Prostate gland (tissue), 2 donors: ENCODE data around the gene ADD1. TPM values are rescaled to one million over a fixed set of nuclear protein-coding genes. Genes with fewer than 3 reads are reported as not detected.
A peak's percentile ranks its signal among the peaks of the same experiment; 100 is the strongest.

Source experiments
- DNase-seq: peaks from one replicate; pipeline ENCODE4 v3.0.0-alpha.2; 2019; ENCODE audit warnings: low spot score
- H3K27ac ChIP-seq, 2 donors: fragments of 200-600 bp; sonication (generic); 2 replicates each; pipeline ENCODE4 v1.5.1; 2017 to 2019
- H3K27me3 ChIP-seq: fragments of 200-600 bp; sonication (generic); replicated peaks from 2 replicates; pipeline ENCODE4 v1.5.1; 2019; ENCODE audit not compliant: insufficient read depth
- H3K36me3 ChIP-seq, 2 donors: fragments of 200-600 bp; sonication (generic); 1 replicate in 1 of 2; 2 replicates in 1 of 2; pipeline versions ENCODE4 v1.5.1 to v1.8.1; 2017 to 2019
- H3K4me1 ChIP-seq: fragments of 200-600 bp; sonication (generic); replicated peaks from 2 replicates; pipeline ENCODE4 v1.5.1; 2019
- H3K4me3 ChIP-seq, 2 donors: fragments of 200-600 bp; sonication (generic); 2 replicates each; pipeline ENCODE4 v1.5.1; 2017 to 2019
- H3K9me3 ChIP-seq: fragments of 200-600 bp; sonication (generic); 2 replicates; pipeline ENCODE4 v1.5.1; 2017
- POLR2A ChIP-seq: fragments of 450-650 bp; IDR thresholded peaks from one replicate; pipeline ENCODE4 v1.6.1; 2016; ENCODE audit warnings: antibody characterized with exemption, mild to moderate bottlenecking
- POLR2AphosphoS5 ChIP-seq: sonication (generic); formaldehyde crosslinking; IDR thresholded peaks from one replicate; pipeline ENCODE4 v1.6.1; 2017; ENCODE audit warnings: antibody characterized with exemption
- WGBS: methylation state at CpG from one replicate; pipeline ENCODE4 v1.1.5; 2018; 5-methylcytosine and 5-hydroxymethylcytosine counted together
- intact Hi-C: fragments of 100-400 bp; cut with DNase I; formaldehyde crosslinking; loops from one replicate; pipeline ENCODE4 v1.14.2; 2022
- total RNA-seq, 2 donors: library from RNA; depleted of rRNA; stranded (reverse); fragments of >200 nt; gene quantifications; one replicate each; pipeline ENCODE4 v1.1.0, GENCODE V29; 2016
- TF ChIP-seq, protein P1 (sequence below), 4 experiments: fragments of 200-600 bp in 2 of 4; fragments of 450-650 bp in 2 of 4; sonication (generic) in 2 of 4; IDR thresholded peaks; 1 replicate in 3 of 4; 2 replicates in 1 of 4; pipeline ENCODE4 v1.5.1; 2016 to 2019; ENCODE audit warnings: antibody characterized with exemption in 4 of 4, mild to moderate bottlenecking in 2 of 4, moderate library complexity in 2 of 4

Gene ADD1
- total RNA-seq, 2 donors from 2014 or later = 164 to 321 TPM

DNA sequence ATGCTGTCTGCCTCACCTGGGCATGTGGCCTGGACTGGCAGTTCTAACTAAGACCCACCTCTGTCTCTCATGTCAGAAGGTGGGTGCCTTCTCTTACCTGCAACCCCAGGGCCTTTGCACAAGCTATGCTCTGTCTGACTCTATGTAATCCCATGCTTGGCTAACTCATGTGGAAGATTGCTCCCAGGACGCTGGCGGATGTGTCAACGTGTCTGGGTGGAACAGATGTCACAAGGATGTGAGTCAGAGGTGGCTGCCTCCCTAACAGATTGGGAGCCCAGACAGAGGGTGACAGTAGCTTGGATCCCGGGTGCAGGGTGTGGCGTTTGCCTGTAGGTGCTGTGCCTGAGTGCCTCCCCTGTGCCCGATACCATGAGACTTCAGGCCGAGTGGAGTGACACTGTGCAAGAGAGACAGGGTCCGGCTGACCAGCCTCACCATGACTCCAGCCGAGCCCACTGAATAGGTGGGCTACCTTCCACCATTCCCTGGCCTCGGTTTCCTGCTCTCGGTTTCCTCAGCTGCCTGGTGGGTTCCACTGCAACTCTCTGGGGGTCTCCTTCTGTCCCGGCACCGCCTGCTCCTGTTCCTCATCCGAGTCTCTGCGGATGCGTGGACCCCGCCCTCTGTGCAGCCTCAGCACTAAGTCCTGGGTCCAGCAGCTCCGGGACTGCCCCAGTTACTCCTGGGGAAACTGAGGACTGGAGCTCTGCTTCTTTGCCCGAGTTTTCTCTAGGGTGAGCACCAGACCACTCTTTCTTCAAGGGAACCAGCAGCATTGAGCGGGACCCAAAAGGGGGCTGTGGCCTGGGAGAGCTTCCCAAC lies 39.8 kb upstream of the ADD1 start:
- Histone ChIP-seq H3K27ac (no peak overlapping the region), H3K4me1 (peaks cover 40% of the 10 kb centered on the region), H3K4me3 (no peak overlapping the region), H3K36me3 (no peaks in the 10 kb centered on the region), H3K9me3 (no peaks in the 10 kb centered on the region), H3K27me3 (no peaks in the 10 kb centered on the region)
- DNase-seq = no peak
- no peak for TF ChIP-seq POLR2A
- no peak for TF ChIP-seq POLR2AphosphoS5
- TF ChIP-seq, protein P1, sequence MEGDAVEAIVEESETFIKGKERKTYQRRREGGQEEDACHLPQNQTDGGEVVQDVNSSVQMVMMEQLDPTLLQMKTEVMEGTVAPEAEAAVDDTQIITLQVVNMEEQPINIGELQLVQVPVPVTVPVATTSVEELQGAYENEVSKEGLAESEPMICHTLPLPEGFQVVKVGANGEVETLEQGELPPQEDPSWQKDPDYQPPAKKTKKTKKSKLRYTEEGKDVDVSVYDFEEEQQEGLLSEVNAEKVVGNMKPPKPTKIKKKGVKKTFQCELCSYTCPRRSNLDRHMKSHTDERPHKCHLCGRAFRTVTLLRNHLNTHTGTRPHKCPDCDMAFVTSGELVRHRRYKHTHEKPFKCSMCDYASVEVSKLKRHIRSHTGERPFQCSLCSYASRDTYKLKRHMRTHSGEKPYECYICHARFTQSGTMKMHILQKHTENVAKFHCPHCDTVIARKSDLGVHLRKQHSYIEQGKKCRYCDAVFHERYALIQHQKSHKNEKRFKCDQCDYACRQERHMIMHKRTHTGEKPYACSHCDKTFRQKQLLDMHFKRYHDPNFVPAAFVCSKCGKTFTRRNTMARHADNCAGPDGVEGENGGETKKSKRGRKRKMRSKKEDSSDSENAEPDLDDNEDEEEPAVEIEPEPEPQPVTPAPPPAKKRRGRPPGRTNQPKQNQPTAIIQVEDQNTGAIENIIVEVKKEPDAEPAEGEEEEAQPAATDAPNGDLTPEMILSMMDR (IDR thresholded peaks at IDR 0.05) = no peak
- intact Hi-C loops = no loop called here
- WGBS = 91% methylated on average over 20 of the region's 20 CpGs

DNA sequence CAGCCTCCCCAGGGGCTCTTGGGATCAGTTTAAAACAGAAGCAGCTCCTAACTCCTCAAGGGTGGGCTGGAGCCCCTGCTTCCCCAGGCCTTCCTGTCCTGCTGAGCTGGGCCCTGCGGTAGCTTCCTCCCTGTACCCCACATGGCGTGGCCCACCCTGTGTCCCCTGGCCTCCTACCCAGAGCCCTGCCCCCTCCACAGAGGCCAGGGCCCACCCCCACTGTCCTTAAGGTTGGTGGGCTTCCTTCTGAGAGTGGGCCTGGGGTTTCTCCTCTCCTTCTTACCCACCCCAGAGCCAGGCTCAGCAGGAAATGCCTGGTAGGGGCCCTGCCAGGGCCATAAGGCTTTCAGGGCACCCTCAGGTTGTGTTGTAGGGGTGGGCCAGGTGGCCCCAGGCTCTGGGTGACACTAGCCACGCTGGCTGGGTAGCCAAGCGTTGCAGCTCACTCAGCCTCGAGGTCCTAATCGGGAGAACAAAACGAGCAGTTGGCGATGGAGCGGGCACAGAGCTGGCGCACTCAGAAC lies 39.1 kb upstream of the ADD1 start:
- H3K9me3 ChIP-seq = no peaks in the 10 kb centered on the region
- no peak for DNase-seq

DNA sequence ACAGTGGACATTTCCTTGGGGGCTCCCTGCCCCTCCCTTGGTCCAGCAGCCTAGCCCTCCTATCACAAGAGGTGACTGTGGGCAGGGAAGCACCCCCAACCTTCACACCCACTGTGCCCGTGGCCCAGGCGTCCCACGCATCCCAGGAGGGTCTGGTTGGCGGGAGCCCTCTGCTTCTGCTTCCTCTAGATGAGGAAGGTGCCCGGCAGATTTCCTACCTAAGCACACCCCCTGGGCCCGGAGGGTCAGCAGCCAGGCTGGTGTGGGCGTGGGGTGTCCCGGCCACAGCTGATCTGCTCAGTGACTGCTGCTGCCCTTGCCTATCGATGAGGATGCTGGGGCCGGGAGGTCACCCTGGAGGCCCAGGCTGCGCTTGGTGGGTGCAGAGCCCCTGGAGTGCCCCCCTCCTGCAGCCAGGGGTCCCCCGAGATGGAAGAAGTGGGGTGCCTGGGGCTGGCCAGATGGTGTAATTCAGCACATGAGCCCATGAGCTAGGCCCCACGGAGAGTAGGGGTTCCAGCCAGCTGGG lies 38.6 kb upstream of the ADD1 start:
- 83% methylated on average over 8 of the region's 13 CpGs for WGBS
- intact Hi-C loops = no loop called here
- DNase-seq = no peak
- Histone ChIP-seq H3K4me3 (no peak overlapping the region), H3K36me3 (no peaks in the 10 kb centered on the region), H3K27ac (no peak overlapping the region), H3K9me3 (no peaks in the 10 kb centered on the region), H3K27me3 (no peaks in the 10 kb centered on the region), H3K4me1 (peaks cover 33% of the 10 kb centered on the region)
- TF ChIP-seq POLR2A = no peak
- TF ChIP-seq POLR2AphosphoS5 = no peak
- TF ChIP-seq, protein P1 (IDR thresholded peaks at IDR 0.05) = no peak

More for the DNA sequence above, 39.1 kb upstream of the ADD1 start:
- Histone ChIP-seq H3K36me3 (no peaks in the 10 kb centered on the region), H3K4me1 (peaks cover 38% of the 10 kb centered on the region), H3K4me3 (no peak overlapping the region), H3K27ac (no peak overlapping the region), H3K27me3 (no peaks in the 10 kb centered on the region)
- TF ChIP-seq POLR2A = no peak
- TF ChIP-seq, protein P1 (IDR thresholded peaks at IDR 0.05) = no peak
- no peak for TF ChIP-seq POLR2AphosphoS5
- intact Hi-C loops = no loop called here
- WGBS = 86% methylated on average over 9 of the region's 10 CpGs

DNA sequence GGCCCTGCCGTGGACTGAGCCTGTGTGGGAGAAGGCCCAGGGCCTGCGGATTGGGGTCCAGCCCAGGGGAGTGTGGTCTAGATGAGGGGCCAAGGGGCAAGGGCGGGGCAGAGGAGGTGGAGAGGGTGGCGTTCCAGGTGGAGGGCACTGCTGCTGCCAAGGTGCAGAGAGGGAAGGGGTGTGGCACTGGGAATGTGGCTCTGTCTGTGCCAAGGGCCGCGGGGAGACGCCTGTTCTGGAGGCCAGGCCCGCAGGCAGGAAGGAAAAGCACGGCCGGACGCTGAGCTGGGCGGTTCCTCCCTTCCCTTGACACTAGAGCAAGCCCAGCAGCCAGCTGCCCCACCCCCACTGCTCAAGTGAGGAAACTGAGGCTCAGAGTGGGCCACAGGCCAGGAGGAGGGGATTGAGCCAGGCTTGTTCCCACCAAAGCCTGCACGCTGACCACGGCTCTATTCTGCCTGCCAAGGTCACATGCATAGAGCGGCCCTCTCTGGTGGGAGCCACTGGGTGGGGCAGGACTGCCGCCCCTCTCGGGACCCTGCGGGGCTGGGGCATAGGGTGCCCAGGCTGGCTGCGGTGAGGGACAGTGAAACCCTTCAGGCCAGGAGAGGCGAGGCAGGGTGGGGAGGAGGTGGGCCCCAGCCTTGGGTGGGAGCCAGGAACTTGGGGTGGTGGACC lies 37.8 kb upstream of the ADD1 start:
- no peaks in the 10 kb centered on the region for H3K27me3 ChIP-seq
- no peaks in the 10 kb centered on the region for H3K36me3 ChIP-seq
- no peak overlapping the region for H3K4me3 ChIP-seq
- peak; percentile 76 for DNase-seq
- WGBS = 49% methylated on average over 20 of the region's 20 CpGs
- H3K4me1 ChIP-seq = peaks cover 26% of the 10 kb centered on the region
- H3K9me3 ChIP-seq = no peaks in the 10 kb centered on the region
- TF ChIP-seq POLR2AphosphoS5 (peak; percentile 35), POLR2A (no peak)
- TF ChIP-seq, protein P1 (IDR thresholded peaks at IDR 0.05) = no peak
- intact Hi-C loops = no loop called here
- no peak overlapping the region for H3K27ac ChIP-seq
